Stimulated activated CD4-positive, alpha-beta T cell treated with anti-CD3 and anti-CD28 coated beads, Interleukin-1b, Interleukin-23, amount 100 ng/mL, for 48 hours (primary cell): ENCODE results near the gene CCDC152.
"Not testable (repeated sequence)": the region's sequence is repeated elsewhere in the genome, so short reads cannot be mapped to it uniquely, and the experiment has no call there.

Experiments used
- DNase-seq: peaks from one replicate; pipeline ENCODE4 v3.0.0-alpha.2; 2020

CCDC152 gene

GRCh38 chr5:42816546-42816945 is 59.9 kb downstream of the CCDC152 start:
- DNase-seq, result not testable (repeated sequence)

GRCh38 chr5:42819745-42820144 is 63.1 kb downstream of the CCDC152 start:
- DNase-seq, result no peak

- no peak for DNase-seq
Measured at GRCh38 chr5:42822548-42822947, 65.9 kb downstream of the CCDC152 start.

GRCh38 chr5:42824347-42824976 is 67.8 kb downstream of the CCDC152 start:
- no peak for DNase-seq

- DNase-seq, result no peak
Measured at GRCh38 chr5:42825422-42826148, 69.0 kb downstream of the CCDC152 start.

GRCh38 chr5:42826757-42827515 is 70.3 kb downstream of the CCDC152 start:
- no peak for DNase-seq

- DNase-seq, result no peak
Measured at GRCh38 chr5:42828671-42829070, 72.1 kb downstream of the CCDC152 start.

- no peak for DNase-seq
Measured at GRCh38 chr5:42830924-42831323, 74.3 kb downstream of the CCDC152 start.

- DNase-seq, result no peak
Measured at GRCh38 chr5:42832060-42832459, 75.4 kb downstream of the CCDC152 start.

GRCh38 chr5:42836070-42836769 is 79.6 kb downstream of the CCDC152 start:
- no peak for DNase-seq

GRCh38 chr5:42837601-42838000 is 81.0 kb downstream of the CCDC152 start:
- no peak for DNase-seq

GRCh38 chr5:42839196-42839595 is 82.6 kb downstream of the CCDC152 start:
- no peak for DNase-seq

- DNase-seq, result no peak
Measured at GRCh38 chr5:42840269-42840668, 83.7 kb downstream of the CCDC152 start.

- no peak for DNase-seq
Measured at GRCh38 chr5:42840842-42841567, 84.4 kb downstream of the CCDC152 start.

- DNase-seq, result no peak
Measured at GRCh38 chr5:42842921-42843641, 86.5 kb downstream of the CCDC152 start.

- no peak for DNase-seq
Measured at GRCh38 chr5:42843675-42844292, 87.2 kb downstream of the CCDC152 start.

- DNase-seq, result not testable (repeated sequence)
Measured at GRCh38 chr5:42844408-42844807, 87.8 kb downstream of the CCDC152 start.

GRCh38 chr5:42848545-42848944 is 91.9 kb downstream of the CCDC152 start:
- no peak for DNase-seq

- no peak for DNase-seq
Measured at GRCh38 chr5:42851481-42851880, 94.9 kb downstream of the CCDC152 start.
